ENCODE measurements around the gene FIG4.

DNA sequence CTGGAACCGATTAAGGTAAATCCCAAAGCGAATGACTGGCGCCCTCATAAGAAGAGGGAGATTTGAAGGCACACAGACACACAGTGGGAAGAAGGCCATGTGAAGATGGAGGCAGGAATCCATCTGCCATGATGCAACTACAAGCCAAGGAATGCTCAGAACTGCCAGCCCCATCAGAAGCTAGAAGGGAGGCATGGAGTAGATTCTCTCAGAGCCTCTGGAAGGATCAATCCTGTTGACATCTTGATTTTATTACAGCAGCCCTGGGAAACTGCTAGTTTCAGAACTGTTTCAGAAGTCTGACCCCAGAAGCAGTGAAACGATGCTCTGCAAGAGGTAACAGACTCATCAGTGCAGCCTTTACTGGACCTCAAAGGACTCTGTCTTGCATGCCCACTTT is 183.5 kb downstream of the FIG4 start:
- TF ChIP-seq, protein P1, sequence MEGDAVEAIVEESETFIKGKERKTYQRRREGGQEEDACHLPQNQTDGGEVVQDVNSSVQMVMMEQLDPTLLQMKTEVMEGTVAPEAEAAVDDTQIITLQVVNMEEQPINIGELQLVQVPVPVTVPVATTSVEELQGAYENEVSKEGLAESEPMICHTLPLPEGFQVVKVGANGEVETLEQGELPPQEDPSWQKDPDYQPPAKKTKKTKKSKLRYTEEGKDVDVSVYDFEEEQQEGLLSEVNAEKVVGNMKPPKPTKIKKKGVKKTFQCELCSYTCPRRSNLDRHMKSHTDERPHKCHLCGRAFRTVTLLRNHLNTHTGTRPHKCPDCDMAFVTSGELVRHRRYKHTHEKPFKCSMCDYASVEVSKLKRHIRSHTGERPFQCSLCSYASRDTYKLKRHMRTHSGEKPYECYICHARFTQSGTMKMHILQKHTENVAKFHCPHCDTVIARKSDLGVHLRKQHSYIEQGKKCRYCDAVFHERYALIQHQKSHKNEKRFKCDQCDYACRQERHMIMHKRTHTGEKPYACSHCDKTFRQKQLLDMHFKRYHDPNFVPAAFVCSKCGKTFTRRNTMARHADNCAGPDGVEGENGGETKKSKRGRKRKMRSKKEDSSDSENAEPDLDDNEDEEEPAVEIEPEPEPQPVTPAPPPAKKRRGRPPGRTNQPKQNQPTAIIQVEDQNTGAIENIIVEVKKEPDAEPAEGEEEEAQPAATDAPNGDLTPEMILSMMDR (IDR thresholded peaks at IDR 0.05 in 2 of 3, conservative IDR thresholded peaks at IDR 0.05 in 1 of 3; ENCODE audit: borderline replicate concordance in 1 of 3, insufficient read depth in 1 of 3, low read depth in 2 of 3, low read length in 2 of 3) = no peak
- TF ChIP-seq EZH2 (IDR thresholded peaks at IDR 0.05) (no peak), POLR2A (IDR thresholded peaks at IDR 0.05; ENCODE audit: borderline replicate concordance, extremely low read depth, insufficient read depth, insufficient read length) (no peak), SP1 (IDR thresholded peaks at IDR 0.05; ENCODE audit: low read depth) (no peak), CEBPB (IDR thresholded peaks at IDR 0.05; ENCODE audit: low read depth) (no peak), ZNF274 (IDR thresholded peaks at IDR 0.05; ENCODE audit: low read depth, low read length) (no peak), EZH2phosphoT487 (IDR thresholded peaks at IDR 0.05; ENCODE audit: borderline replicate concordance) (no peak), CBX3 (IDR thresholded peaks at IDR 0.05; ENCODE audit: low read depth) (no peak), POLR2AphosphoS5 (IDR thresholded peaks at IDR 0.05; ENCODE audit: low read depth, low read length) (no peak), FOSL1 (IDR thresholded peaks at IDR 0.05; ENCODE audit: low read depth) (no peak)
- TF ChIP-seq, protein P2, sequence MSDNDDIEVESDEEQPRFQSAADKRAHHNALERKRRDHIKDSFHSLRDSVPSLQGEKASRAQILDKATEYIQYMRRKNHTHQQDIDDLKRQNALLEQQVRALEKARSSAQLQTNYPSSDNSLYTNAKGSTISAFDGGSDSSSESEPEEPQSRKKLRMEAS (IDR thresholded peaks at IDR 0.05) = no peak

Measured in HCT116 (cell line).